KMS-11 (cell line): ENCODE measurements around the gene SLC7A4.
"Not testable (repeated sequence)": the region's sequence is repeated elsewhere in the genome, so short reads cannot be mapped to it uniquely, and the experiment has no call there.

Experiments used
- H2AFZ ChIP-seq: fragments of 200-600 bp; sonication (generic); 2 replicates; pipeline ENCODE4 v1.6.1; 2016; ENCODE audit warnings: antibody characterized with exemption, mixed run types, low read depth
- H3K27ac ChIP-seq: fragments of 200-600 bp; sonication (generic); 2 replicates; pipeline ENCODE4 v1.6.1; 2016; ENCODE audit warnings: mild to moderate bottlenecking, mixed run types
- H3K27me3 ChIP-seq: fragments of 200-600 bp; sonication (generic); 2 replicates; pipeline ENCODE4 v1.6.1; 2017; ENCODE audit warnings: mild to moderate bottlenecking, low read depth, mixed run types, moderate library complexity; ENCODE audit not compliant: insufficient read depth
- H3K36me3 ChIP-seq: fragments of 200-600 bp; sonication (generic); 2 replicates; pipeline ENCODE4 v1.6.1; 2017; ENCODE audit warnings: mild to moderate bottlenecking, mixed run types; ENCODE audit not compliant: insufficient read depth
- H3K4me1 ChIP-seq: fragments of 200-600 bp; sonication (generic); 2 replicates; pipeline ENCODE4 v1.6.1; 2016; ENCODE audit warnings: mild to moderate bottlenecking, low read depth, mixed run types; ENCODE audit not compliant: poor library complexity, severe bottlenecking
- H3K4me2 ChIP-seq: fragments of 200-600 bp; sonication (generic); 2 replicates; pipeline ENCODE4 v1.7.0; 2016; ENCODE audit warnings: mild to moderate bottlenecking, mixed run types
- H3K4me3 ChIP-seq: fragments of 200-600 bp; sonication (generic); IDR thresholded peaks from 2 replicates; pipeline ENCODE4 v1.6.1; 2017; ENCODE audit warnings: low read depth, low read length, mixed read lengths; ENCODE audit not compliant: insufficient read depth
- H3K79me2 ChIP-seq: fragments of 200-600 bp; sonication (generic); 2 replicates; pipeline ENCODE4 v1.6.1; 2016; ENCODE audit warnings: low read depth, mixed run types; ENCODE audit not compliant: insufficient read depth
- H3K9ac ChIP-seq: fragments of 200-600 bp; sonication (generic); 2 replicates; pipeline ENCODE4 v1.6.1; 2016; ENCODE audit warnings: mild to moderate bottlenecking, mixed run types
- H4K20me1 ChIP-seq: fragments of 200-600 bp; sonication (generic); 2 replicates; pipeline ENCODE4 v1.6.1; 2016; ENCODE audit warnings: mild to moderate bottlenecking, mixed run types; ENCODE audit not compliant: insufficient read depth
- CTCF ChIP-seq: fragments of 200-600 bp; sonication (generic); conservative IDR thresholded peaks from 2 replicates; pipeline ENCODE4 v1.6.1; 2017; ENCODE audit warnings: low read depth, mild to moderate bottlenecking, antibody characterized with exemption, low read length, moderate library complexity, mixed read lengths

The SLC7A4 gene

GRCh38 chr22:21043860-21044535 is 11.6 kb upstream of the SLC7A4 start:
- H3K36me3 ChIP-seq = no peaks in the 10 kb centered on the region
- H3K79me2 ChIP-seq = no peaks in the 10 kb centered on the region
- H3K4me1 ChIP-seq = peaks cover 7% of the 10 kb centered on the region
- H3K4me3 ChIP-seq = no peak overlapping the region
- no peaks in the 10 kb centered on the region; the same call in 1 of the 2 replicates for H3K27me3 ChIP-seq
- H4K20me1 ChIP-seq = no peaks in the 10 kb centered on the region
- no peak for TF ChIP-seq CTCF
- H2AFZ ChIP-seq = no peak overlapping the region
- no peak overlapping the region for H3K4me2 ChIP-seq
- no peak overlapping the region for H3K27ac ChIP-seq
- no peak overlapping the region for H3K9ac ChIP-seq

GRCh38 chr22:21042978-21043859 is 10.9 kb upstream of the SLC7A4 start:
- Histone ChIP-seq H3K4me2 (no peak overlapping the region), H3K27ac (no peak overlapping the region), H3K79me2 (no peaks in the 10 kb centered on the region), H3K36me3 (no peaks in the 10 kb centered on the region), H3K27me3 (no peaks in the 10 kb centered on the region; the same call in 1 of the 2 replicates), H2AFZ (no peak overlapping the region), H3K9ac (no peak overlapping the region), H3K4me3 (no peak overlapping the region), H3K4me1 (peaks cover 7% of the 10 kb centered on the region), H4K20me1 (no peaks in the 10 kb centered on the region)
- no peak for TF ChIP-seq CTCF

- TF ChIP-seq CTCF = no peak
- H3K4me3 ChIP-seq = no peak overlapping the region
- peaks cover 7% of the 10 kb centered on the region for H3K4me1 ChIP-seq
- no peak overlapping the region for H3K9ac ChIP-seq
- H2AFZ ChIP-seq = no peak overlapping the region
- H3K27me3 ChIP-seq = no peaks in the 10 kb centered on the region; the same call in 1 of the 2 replicates
- H4K20me1 ChIP-seq = no peaks in the 10 kb centered on the region
- no peaks in the 10 kb centered on the region for H3K36me3 ChIP-seq
- no peak overlapping the region for H3K27ac ChIP-seq
- H3K79me2 ChIP-seq = no peaks in the 10 kb centered on the region
- H3K4me2 ChIP-seq = no peak overlapping the region
These were observed 9.6 kb upstream of the SLC7A4 start for GRCh38 chr22:21041937-21042336.

- not testable (repeated sequence) for H3K4me2 ChIP-seq, H2AFZ ChIP-seq, H3K4me1 ChIP-seq, H3K27me3 ChIP-seq, H4K20me1 ChIP-seq, H3K9ac ChIP-seq, H3K36me3 ChIP-seq, H3K27ac ChIP-seq, H3K79me2 ChIP-seq, H3K4me3 ChIP-seq
These were observed 6.8 kb upstream of the SLC7A4 start for GRCh38 chr22:21039158-21039557.
